ENCODE results near the gene ACSL1.
"Not testable (repeated sequence)": the region's sequence is repeated elsewhere in the genome, so short reads cannot be mapped to it uniquely, and the experiment has no call there.

Gene ACSL1

DNA sequence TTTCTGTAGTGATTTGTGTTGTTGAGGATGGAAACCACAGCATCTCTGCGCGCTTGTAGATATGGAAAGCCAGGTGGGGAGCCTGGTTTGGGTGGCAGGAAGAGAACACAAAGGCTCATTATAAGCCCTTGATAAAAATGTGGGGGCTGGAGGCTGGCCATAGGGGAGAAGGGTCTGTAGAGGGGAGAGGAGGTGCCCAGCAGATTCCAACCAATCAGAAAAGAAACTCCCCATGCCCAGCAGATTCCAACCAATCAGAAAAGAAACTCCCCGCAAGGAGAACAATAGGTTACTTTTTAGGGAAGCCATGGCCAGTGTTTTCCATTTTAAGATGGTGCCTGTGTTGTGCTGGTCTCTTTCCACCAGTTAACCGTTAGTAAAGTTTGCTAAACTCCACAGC is 82.1 kb downstream of the ACSL1 start:
- H3K4me3 ChIP-seq (ENCODE audit: low read depth, low read length) = no peak overlapping the region
- TF ChIP-seq, protein P1, sequence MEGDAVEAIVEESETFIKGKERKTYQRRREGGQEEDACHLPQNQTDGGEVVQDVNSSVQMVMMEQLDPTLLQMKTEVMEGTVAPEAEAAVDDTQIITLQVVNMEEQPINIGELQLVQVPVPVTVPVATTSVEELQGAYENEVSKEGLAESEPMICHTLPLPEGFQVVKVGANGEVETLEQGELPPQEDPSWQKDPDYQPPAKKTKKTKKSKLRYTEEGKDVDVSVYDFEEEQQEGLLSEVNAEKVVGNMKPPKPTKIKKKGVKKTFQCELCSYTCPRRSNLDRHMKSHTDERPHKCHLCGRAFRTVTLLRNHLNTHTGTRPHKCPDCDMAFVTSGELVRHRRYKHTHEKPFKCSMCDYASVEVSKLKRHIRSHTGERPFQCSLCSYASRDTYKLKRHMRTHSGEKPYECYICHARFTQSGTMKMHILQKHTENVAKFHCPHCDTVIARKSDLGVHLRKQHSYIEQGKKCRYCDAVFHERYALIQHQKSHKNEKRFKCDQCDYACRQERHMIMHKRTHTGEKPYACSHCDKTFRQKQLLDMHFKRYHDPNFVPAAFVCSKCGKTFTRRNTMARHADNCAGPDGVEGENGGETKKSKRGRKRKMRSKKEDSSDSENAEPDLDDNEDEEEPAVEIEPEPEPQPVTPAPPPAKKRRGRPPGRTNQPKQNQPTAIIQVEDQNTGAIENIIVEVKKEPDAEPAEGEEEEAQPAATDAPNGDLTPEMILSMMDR (IDR thresholded peaks at IDR 0.05; ENCODE audit: borderline replicate concordance, insufficient read depth, low read depth, low read length) = no peak

DNA sequence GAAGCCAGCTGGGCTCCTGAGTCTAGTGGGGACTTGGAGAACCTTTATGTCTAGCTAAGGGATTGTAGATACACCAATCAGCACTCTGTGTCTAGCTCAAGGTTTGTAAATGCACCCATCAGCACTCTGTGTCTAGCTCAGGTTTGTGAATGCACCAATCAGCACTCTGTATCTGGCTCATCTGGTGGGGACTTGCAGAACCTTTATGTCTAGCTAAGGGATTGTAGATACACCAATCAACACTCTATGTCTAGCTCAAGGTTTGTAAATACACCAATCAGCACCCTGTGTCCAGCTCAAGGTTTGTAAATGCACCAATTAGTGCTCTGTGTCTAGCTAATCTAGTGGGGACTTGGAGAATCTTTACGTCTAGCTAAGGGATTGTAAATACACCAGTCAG is 84.1 kb downstream of the ACSL1 start:
- not testable (repeated sequence) for H3K4me3 ChIP-seq (ENCODE audit: low read depth, low read length)

GRCh38 chr4:184740980-184741391 is 84.8 kb downstream of the ACSL1 start:
- TF ChIP-seq, protein P1 (IDR thresholded peaks at IDR 0.05; ENCODE audit: borderline replicate concordance, insufficient read depth, low read depth, low read length) = no peak

DNA sequence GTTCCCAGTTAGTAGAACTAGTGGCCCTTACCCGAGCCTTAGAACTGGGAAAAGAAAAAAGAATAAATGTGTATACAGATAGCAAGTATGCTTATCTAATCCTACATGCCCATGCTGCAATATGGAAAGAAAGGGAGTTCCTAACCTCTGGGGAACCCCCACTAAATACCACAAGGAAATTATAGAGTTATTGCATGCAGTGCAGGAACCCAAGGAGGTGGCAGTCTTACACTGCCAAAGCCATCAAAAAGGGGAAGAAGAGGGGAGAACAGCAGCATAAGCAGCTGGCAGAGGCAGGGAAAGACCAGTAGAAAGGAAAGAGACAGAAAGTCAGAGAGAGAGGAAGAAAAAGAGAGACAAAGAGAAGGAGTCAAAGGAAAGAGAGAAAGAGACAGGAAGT is 86.2 kb downstream of the ACSL1 start:
- not testable (repeated sequence) for H3K4me3 ChIP-seq (ENCODE audit: low read depth, low read length)

More at GRCh38 chr4:184740980-184741391, 84.8 kb downstream of the ACSL1 start:
- H3K4me3 ChIP-seq (ENCODE audit: low read depth, low read length) = no peak overlapping the region

DNA sequence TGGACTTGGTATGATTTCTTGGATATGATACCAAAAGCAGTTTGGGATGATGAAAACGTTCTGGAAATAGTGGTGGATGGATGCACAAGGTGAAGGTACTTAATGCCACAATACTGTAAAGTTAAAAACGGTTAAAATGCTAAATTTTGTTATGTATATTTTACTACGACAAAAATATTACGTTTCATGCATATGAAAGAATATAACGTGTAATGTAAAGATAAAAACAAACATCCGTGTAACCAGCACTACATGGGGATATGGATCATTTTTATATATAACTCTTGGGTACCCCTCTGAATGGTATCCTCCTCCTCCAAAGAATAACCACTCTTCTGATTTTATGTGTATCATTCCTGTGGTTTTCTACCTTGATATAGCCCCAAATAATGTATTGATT is 91.0 kb downstream of the ACSL1 start:
- TF ChIP-seq, protein P1 (IDR thresholded peaks at IDR 0.05; ENCODE audit: borderline replicate concordance, insufficient read depth, low read depth, low read length) = no peak
- no peak overlapping the region for H3K4me3 ChIP-seq (ENCODE audit: low read depth, low read length)

GRCh38 chr4:184733654-184734524 is 91.9 kb downstream of the ACSL1 start, which contains the start of gene CENPU:
TSS of gene CENPU (minus strand) at chr4:184734096. CDS start at chr4:184734062, 34 bp downstream.
- H3K4me3 ChIP-seq (ENCODE audit: low read depth, low read length) = peak within 1 kb of the TSS; percentile 96
- TF ChIP-seq, protein P1 (IDR thresholded peaks at IDR 0.05; ENCODE audit: borderline replicate concordance, insufficient read depth, low read depth, low read length) = no peak

DNA sequence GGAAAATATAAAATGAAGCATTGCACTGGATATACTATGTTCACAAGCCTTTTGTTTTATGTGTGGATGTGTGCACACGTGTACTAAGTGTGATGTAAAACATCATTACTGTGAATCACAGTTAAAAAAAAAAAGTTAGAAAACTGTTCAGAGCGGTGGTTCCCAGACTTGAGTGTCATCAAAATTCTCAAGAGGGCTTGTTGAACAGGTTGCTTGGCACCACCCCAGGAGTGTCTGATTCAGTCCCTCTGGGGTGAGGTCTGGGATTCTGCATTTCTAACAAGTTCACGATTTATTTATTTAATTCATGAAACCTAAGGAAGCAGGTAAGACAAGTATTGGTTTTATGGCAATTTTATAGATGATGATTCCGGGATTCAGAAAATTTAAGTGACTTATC is 93.6 kb downstream of the ACSL1 start:
- peak overlapping the region; percentile 96 for H3K4me3 ChIP-seq (ENCODE audit: low read depth, low read length)
- TF ChIP-seq, protein P1 (IDR thresholded peaks at IDR 0.05; ENCODE audit: borderline replicate concordance, insufficient read depth, low read depth, low read length) = no peak

GRCh38 chr4:184731056-184731455 is 94.7 kb downstream of the ACSL1 start:
- H3K4me3 ChIP-seq (ENCODE audit: low read depth, low read length) = no peak overlapping the region
- TF ChIP-seq, protein P1 (IDR thresholded peaks at IDR 0.05; ENCODE audit: borderline replicate concordance, insufficient read depth, low read depth, low read length) = no peak

All from GM12875 (cell line).